A549 (cell line): ENCODE data around the gene CCDC33. TPM values are rescaled to one million over a fixed set of nuclear protein-coding genes. Genes with fewer than 3 reads are reported as not detected.

ENCODE experiments used
- ATAC-seq, 2 experiments: fragments of 200-7000 bp in 1 of 2; fragments of >200 bp in 1 of 2; cut with Nextera tagmentation in 1 of 2; cut with Tn5 transposase in 1 of 2; 3 replicates each; pipeline versions ENCODE4 v1.8.0 to v1.9.1; 2018 to 2020; ENCODE audit warnings: mild to moderate bottlenecking in 1 of 2, moderate library complexity in 1 of 2
- CTCF ChIA-PET: fragments of 300-600 bp; sonication (Branson Sonifier 250); formaldehyde crosslinking; extraction: SDS; loops from one replicate; lab custom pipeline; 2021; ENCODE audit warnings: antibody characterized with exemption, inconsistent platforms; lab: Yijun Ruan, JAX
- POLR2A ChIA-PET: fragments of 350-600 bp; formaldehyde crosslinking; extraction: SDS; loops from one replicate; lab custom pipeline; 2021; ENCODE audit warnings: antibody characterized with exemption, inconsistent platforms; lab: Yijun Ruan, JAX
- DNase-seq, 2 experiments: peaks; one replicate each; pipeline versions ENCODE4 v3.0.0 to v3.0.0-alpha.2; 2011 to 2016; ENCODE audit warnings: low read depth in 1 of 2, low spot score in 1 of 2
- FAIRE-seq: peaks from 2 replicates; lab custom pipeline; 2011; peaks lifted over from hg19 to GRCh38; lab: Jason Lieb, UNC
- H3K27ac ChIP-seq, 2 experiments: fragments of >200 bp; sonication (Bioruptor Twin); formaldehyde crosslinking; 3 replicates each; pipeline ENCODE4 v1.5.1; 2016 to 2017
- H3K4me1 ChIP-seq: fragments of >200 bp; sonication (Bioruptor Twin); formaldehyde crosslinking; 3 replicates; pipeline ENCODE4 v1.6.1; 2016
- H3K4me2 ChIP-seq: fragments of >200 bp; sonication (Bioruptor Twin); formaldehyde crosslinking; 3 replicates; pipeline ENCODE4 v1.6.1; 2016
- H3K4me3 ChIP-seq: fragments of >200 bp; sonication (Bioruptor Twin); formaldehyde crosslinking; 3 replicates; pipeline ENCODE4 v1.5.1; 2016
- H3K9me3 ChIP-seq: fragments of >200 bp; sonication (Bioruptor Twin); formaldehyde crosslinking; 3 replicates; pipeline ENCODE4 v1.6.1; 2016
- CBX2 ChIP-seq: fragments of 200-600 bp; sonication (generic); IDR thresholded peaks from 2 replicates; pipeline ENCODE4 v1.6.1; 2016; ENCODE audit warnings: low read depth, mild to moderate bottlenecking, borderline replicate concordance
- CHD4 ChIP-seq: fragments of 200-600 bp; sonication (generic); IDR thresholded peaks from 2 replicates; pipeline ENCODE4 v1.6.1; 2016; ENCODE audit warnings: antibody characterized with exemption, mild to moderate bottlenecking, borderline replicate concordance
- CTCF ChIP-seq: fragments of >200 bp; sonication (Bioruptor Twin); formaldehyde crosslinking; IDR thresholded peaks from 3 replicates; pipeline ENCODE4 v1.5.1; 2016
- EHMT2 ChIP-seq: fragments of 200-600 bp; sonication (generic); IDR thresholded peaks from 2 replicates; pipeline ENCODE4 v1.6.1; 2016; ENCODE audit warnings: antibody characterized with exemption, low read depth, mild to moderate bottlenecking, moderate library complexity
- ELK1 ChIP-seq: fragments of 150-350 bp; IDR thresholded peaks from 2 replicates; pipeline ENCODE4 v1.6.1; 2014; ENCODE audit warnings: low read depth, mild to moderate bottlenecking, low read length
- FOSL2 ChIP-seq, 2 experiments: fragments of 450-650 bp in 1 of 2; fragments of >200 bp in 1 of 2; sonication (Bioruptor Twin) in 1 of 2; formaldehyde crosslinking; IDR thresholded peaks; 2 replicates each; pipeline versions ENCODE4 v1.5.0 to v1.6.1; 2016 to 2020; ENCODE audit warnings: mild to moderate bottlenecking in 1 of 2, moderate library complexity in 1 of 2
- GATA3 ChIP-seq: IDR thresholded peaks from 2 replicates; pipeline ENCODE4 v1.6.1; 2012; ENCODE audit warnings: borderline replicate concordance
- HOXB13 ChIP-seq: fragments of 250-450 bp; sonication (Bioruptor Pico); IDR thresholded peaks from 2 replicates; pipeline ENCODE4 v1.5.0; 2020; ENCODE audit warnings: low read depth, mild to moderate bottlenecking, moderate library complexity
- HOXB5 ChIP-seq: fragments of 250-450 bp; sonication (Bioruptor Pico); IDR thresholded peaks from 2 replicates; pipeline ENCODE4 v1.5.0; 2020; ENCODE audit warnings: mild to moderate bottlenecking, moderate library complexity
- KDM1A ChIP-seq: fragments of 200-600 bp; sonication (generic); IDR thresholded peaks from 2 replicates; pipeline ENCODE4 v1.6.1; 2016; ENCODE audit warnings: low read depth, mild to moderate bottlenecking
- KDM5A ChIP-seq: fragments of 200-600 bp; sonication (generic); IDR thresholded peaks from 2 replicates; pipeline ENCODE4 v1.6.1; 2016; ENCODE audit warnings: antibody characterized with exemption, mild to moderate bottlenecking
- MYC ChIP-seq: IDR thresholded peaks from 2 replicates; pipeline ENCODE4 v1.6.1; 2012; ENCODE audit warnings: mild to moderate bottlenecking, inconsistent platforms, low read length, improper control_type of control experiment, borderline replicate concordance
- NFE2L2 ChIP-seq: fragments of 150-350 bp; conservative IDR thresholded peaks from 2 replicates; pipeline ENCODE4 v1.6.1; 2014; ENCODE audit warnings: low read length
- NPAS2 ChIP-seq: fragments of 250-450 bp; sonication (Bioruptor Pico); IDR thresholded peaks from 2 replicates; pipeline ENCODE4 v1.8.0; 2022; ENCODE audit warnings: mild to moderate bottlenecking, moderate library complexity, borderline replicate concordance
- POLR2A ChIP-seq: IDR thresholded peaks from 2 replicates; pipeline ENCODE4 v1.6.1; 2012; ENCODE audit warnings: mild to moderate bottlenecking, low read length
- RFX5 ChIP-seq: fragments of 450-650 bp; IDR thresholded peaks from 2 replicates; pipeline ENCODE4 v1.7.1; 2014; ENCODE audit warnings: antibody characterized with exemption, mild to moderate bottlenecking, moderate library complexity
- RNF2 ChIP-seq: fragments of 200-600 bp; sonication (generic); IDR thresholded peaks from 2 replicates; pipeline ENCODE4 v1.6.1; 2016; ENCODE audit warnings: low read depth, mild to moderate bottlenecking, antibody characterized with exemption, moderate library complexity, borderline replicate concordance
- SREBF2 ChIP-seq: fragments of 450-650 bp; IDR thresholded peaks from 2 replicates; pipeline ENCODE4 v1.6.1; 2014; ENCODE audit warnings: mild to moderate bottlenecking, moderate library complexity
- TP53 ChIP-seq: fragments of 250-450 bp; sonication (Bioruptor Pico); IDR thresholded peaks from 2 replicates; pipeline ENCODE4 v1.5.0; 2021; ENCODE audit warnings: mild to moderate bottlenecking, moderate library complexity
- USF2 ChIP-seq: fragments of 450-650 bp; IDR thresholded peaks from 2 replicates; pipeline ENCODE4 v1.6.1; 2014; ENCODE audit warnings: antibody characterized with exemption
- ZNF302 ChIP-seq: fragments of 250-450 bp; sonication (Bioruptor Pico); IDR thresholded peaks from 2 replicates; pipeline ENCODE4 v1.9.0; 2021; ENCODE audit warnings: inconsistent platforms, mild to moderate bottlenecking, moderate library complexity
- ZSCAN20 ChIP-seq: fragments of 250-450 bp; sonication (Bioruptor Pico); IDR thresholded peaks from 2 replicates; pipeline ENCODE4 v1.8.0; 2022; ENCODE audit warnings: mild to moderate bottlenecking, moderate library complexity
- WGBS: methylation state at CpG from one replicate; pipeline ENCODE4 v1.1.6; 2017; ENCODE audit errors: missing lambda C conversion rate; 5-methylcytosine and 5-hydroxymethylcytosine counted together
- polyA minus RNA-seq: library from RNA; depleted of rRNA, polyadenylated mRNA; stranded (reverse); fragments of >200 nt; gene quantifications from 2 replicates; pipeline ENCODE4 v1.2.3, GENCODE V29; 2011; rRNA and poly(A)+ RNA removed
- polyA plus RNA-seq, 4 experiments: library from polyadenylated mRNA; depleted of rRNA in 3 of 4; stranded (reverse); fragments of >200 nt; fragmentation: RNase III in 1 of 4; extraction: RNeasy Plus Mini Kit Qiagen cat#74134 plus additional on column Dnase treatment in 1 of 4; gene quantifications; 2 replicates in 3 of 4; 3 replicates in 1 of 4; pipeline ENCODE4 v1.2.3, GENCODE V29; 2011 to 2017

CCDC33 gene
- polyA plus RNA-seq (2011; rRNA removed) (5.4 and 5.9 TPM in 2 replicates), polyA plus RNA-seq (2017; fragmentation: RNase III; extraction: RNeasy Plus Mini Kit Qiagen cat#74134 plus additional on column Dnase treatment) (9.2 to 11.9 TPM (median 10.4 TPM) in 3 replicates), polyA minus RNA-seq (4.5 and 4.6 TPM in 2 replicates)
- 5.2 and 6.0 TPM in 2 replicates for polyA plus RNA-seq (2012; cell fraction: cytosol; rRNA removed)
- polyA plus RNA-seq (2012; cell fraction: nucleus; rRNA removed) = 5.8 and 6.5 TPM in 2 replicates

- POLR2A ChIA-PET = interaction anchor here (0.7 kb wide), 1 partner anchor 63 kb away, joined by 5 read pairs; no protein-coding TSS in a partner anchor
- H3K9me3 ChIP-seq = no peaks in the 10 kb centered on the region
- peaks cover 45% of the 10 kb centered on the region for H3K4me1 ChIP-seq
- H3K4me2 ChIP-seq = no peak within 1 kb of the TSS
- no peak for DNase-seq
- peak within 1 kb of the TSS in 1 of 2 experiments; percentile 87; a peak in 3 of 6 replicates for H3K27ac ChIP-seq
- TF ChIP-seq RFX5 (no peak), FOSL2 (IDR thresholded peaks at IDR 0.05) (no peak), FOSL2 (CRISPR knock-in tag; IDR thresholded peaks at IDR 0.05) (no peak), GATA3 (no peak), NPAS2 (no peak), CTCF (no peak), ZSCAN20 (CRISPR knock-in tag) (no peak), KDM1A (no peak)
- no peak for ATAC-seq
- FAIRE-seq = no peak
- 83% methylated on average over 6 of the region's 6 CpGs for WGBS
- CTCF ChIA-PET = interaction anchor here (1.1 to 1.4 kb wide), 2 partner anchors 71 to 72 kb away, joined by 3 to 4 read pairs; no protein-coding TSS in a partner anchor
- no peak within 1 kb of the TSS for H3K4me3 ChIP-seq
These were observed at the start of gene CCDC33 for GRCh38 chr15:74235962-74236361. TSS of gene CCDC33 (plus strand) at chr15:74236326. CDS start at chr15:74236720, 394 bp downstream.

- Histone ChIP-seq H3K4me1 (peaks cover 20% of the 10 kb centered on the region), H3K4me3 (no peak overlapping the region), H3K27ac (no peak overlapping the region), H3K9me3 (no peaks in the 10 kb centered on the region), H3K4me2 (no peak overlapping the region)
- 94% methylated on average over 2 of the region's 11 CpGs for WGBS
- no peak for FAIRE-seq
- TF ChIP-seq SREBF2 = no peak
- TF ChIP-seq ZNF302 (CRISPR knock-in tag) = no peak
- ATAC-seq = no peak
- no peak for DNase-seq
- ChIA-PET CTCF (no interaction called here), POLR2A (interaction anchor here (0.9 to 1.6 kb wide), 3 partner anchors 9 to 15 kb away, joined by 3 to 4 read pairs (median 4); partner anchors contain the start of gene STRA6)
These were observed 47.9 kb upstream of the CCDC33 start for GRCh38 chr15:74188216-74188615.

GRCh38 chr15:74191798-74192197, 44.3 kb upstream of the CCDC33 start:
- ATAC-seq (no peak), DNase-seq (no peak), FAIRE-seq (no peak)
- CTCF ChIA-PET = interaction anchor here (0.5 to 4.8 kb wide), 9 partner anchors 10 to 793 kb away, joined by 3 to 26 read pairs (median 4); no protein-coding TSS in a partner anchor
- Histone ChIP-seq H3K27ac (peak overlapping the region; percentile 90 to 97; a peak in 5 of 6 replicates), H3K4me3 (no peak overlapping the region), H3K4me2 (no peak overlapping the region; the same call in 2 of the 3 replicates), H3K9me3 (no peaks in the 10 kb centered on the region), H3K4me1 (peaks cover 51% of the 10 kb centered on the region)
- WGBS = 64% methylated on average over 3 of the region's 3 CpGs
- POLR2A ChIA-PET = interaction anchor here (1.7 kb wide), 1 partner anchor 11 kb away, joined by 7 read pairs; the partner anchor contains the start of gene STRA6
- TF ChIP-seq POLR2A (no peak), RFX5 (peak; percentile 91), NPAS2 (no peak), EHMT2 (no peak), USF2 (no peak), NFE2L2 (no peak)

GRCh38 chr15:74192751-74193150, 43.4 kb upstream of the CCDC33 start:
- H3K4me1 ChIP-seq = peaks cover 60% of the 10 kb centered on the region
- H3K4me2 ChIP-seq = peak overlapping the region; percentile 44; the same call in 2 of the 3 replicates
- DNase-seq = no peak
- ChIA-PET CTCF (interaction anchor here (1.1 to 4.8 kb wide), 2 partner anchors 13 to 115 kb away, joined by 5 to 26 read pairs; no protein-coding TSS in a partner anchor), POLR2A (interaction anchor here (1.1 to 1.7 kb wide), 3 partner anchors 10 to 15 kb away, joined by 4 to 7 read pairs (median 6); partner anchors contain the start of gene STRA6)
- 95% methylated on average over 5 of the region's 5 CpGs for WGBS
- H3K27ac ChIP-seq = peak overlapping the region; percentile 90 to 97
- no peak for FAIRE-seq
- H3K9me3 ChIP-seq = no peaks in the 10 kb centered on the region
- no peak overlapping the region for H3K4me3 ChIP-seq
- ATAC-seq = no peak
- TF ChIP-seq HOXB5 (no peak), CBX2 (no peak), FOSL2 (IDR thresholded peaks at IDR 0.05) (no peak), FOSL2 (CRISPR knock-in tag; IDR thresholded peaks at IDR 0.05) (no peak), ELK1 (no peak), TP53 (CRISPR knock-in tag) (no peak), MYC (no peak), RNF2 (no peak), GATA3 (no peak), KDM5A (no peak), HOXB13 (no peak), CTCF (no peak), CHD4 (no peak)
